T-helper 2 cell treated with Interferon-gamma antibody and Interleukin-4, amounts not matched to agents 5 μg/mL and 100 μg/mL, for 36 hours (primary cell): Measurements from ENCODE around the gene AOPEP.

Experiments used
- DNase-seq: peaks from one replicate; pipeline ENCODE4 v3.0.0; 2021; ENCODE audit warnings: low spot score
- H3K27ac Mint-ChIP-seq: one replicate; pipeline ENCODE4 v1.8.0; 2021; ENCODE audit warnings: mild to moderate bottlenecking, mixed read lengths
- H3K27me3 Mint-ChIP-seq: one replicate; pipeline ENCODE4 v1.8.0; 2021; ENCODE audit warnings: low read depth, mixed read lengths
- H3K36me3 Mint-ChIP-seq: one replicate; pipeline ENCODE4 v1.8.0; 2021; ENCODE audit warnings: low read depth, mixed read lengths
- H3K4me1 Mint-ChIP-seq: one replicate; pipeline ENCODE4 v1.8.0; 2021; ENCODE audit warnings: low read depth, mixed read lengths
- H3K4me3 Mint-ChIP-seq: one replicate; pipeline ENCODE4 v1.8.0; 2022; ENCODE audit warnings: mild to moderate bottlenecking, moderate library complexity, mixed read lengths
- H3K9me3 Mint-ChIP-seq: one replicate; pipeline ENCODE4 v1.8.0; 2021; ENCODE audit warnings: mixed read lengths

The AOPEP gene

GRCh38 chr9:95060916-95061315, 334.4 kb downstream of the AOPEP start:
- H3K9me3 Mint-ChIP-seq, result no peaks in the 10 kb centered on the region
- peaks cover 5% of the 10 kb centered on the region for H3K36me3 Mint-ChIP-seq
- H3K27ac Mint-ChIP-seq, result no peak overlapping the region
- no peaks in the 10 kb centered on the region for H3K27me3 Mint-ChIP-seq
- H3K4me1 Mint-ChIP-seq, result peaks cover 2% of the 10 kb centered on the region
- DNase-seq, result no peak
- no peak overlapping the region for H3K4me3 Mint-ChIP-seq

GRCh38 chr9:95061916-95062595, 335.6 kb downstream of the AOPEP start:
- Mint-ChIP-seq H3K9me3 (no peaks in the 10 kb centered on the region), H3K27ac (no peak overlapping the region), H3K4me3 (no peak overlapping the region), H3K4me1 (peaks cover 2% of the 10 kb centered on the region), H3K27me3 (no peaks in the 10 kb centered on the region), H3K36me3 (peaks cover 5% of the 10 kb centered on the region)
- DNase-seq, result no peak

- DNase-seq, result no peak
- no peak overlapping the region for H3K27ac Mint-ChIP-seq
- peaks cover 2% of the 10 kb centered on the region for H3K4me1 Mint-ChIP-seq
- H3K4me3 Mint-ChIP-seq, result no peak overlapping the region
- no peaks in the 10 kb centered on the region for H3K9me3 Mint-ChIP-seq
- H3K27me3 Mint-ChIP-seq, result no peaks in the 10 kb centered on the region
- peaks cover 5% of the 10 kb centered on the region for H3K36me3 Mint-ChIP-seq
These were observed 336.1 kb downstream of the AOPEP start for GRCh38 chr9:95062596-95063065.

- DNase-seq, result no peak
- H3K27me3 Mint-ChIP-seq, result no peaks in the 10 kb centered on the region
- no peaks in the 10 kb centered on the region for H3K9me3 Mint-ChIP-seq
- H3K27ac Mint-ChIP-seq, result no peak overlapping the region
- H3K36me3 Mint-ChIP-seq, result peaks cover 5% of the 10 kb centered on the region
- H3K4me3 Mint-ChIP-seq, result no peak overlapping the region
- peaks cover 2% of the 10 kb centered on the region for H3K4me1 Mint-ChIP-seq
These were observed 336.8 kb downstream of the AOPEP start for GRCh38 chr9:95063300-95063699.

- H3K27me3 Mint-ChIP-seq, result no peaks in the 10 kb centered on the region
- H3K27ac Mint-ChIP-seq, result no peak overlapping the region
- H3K36me3 Mint-ChIP-seq, result peaks cover 5% of the 10 kb centered on the region
- peaks cover 2% of the 10 kb centered on the region for H3K4me1 Mint-ChIP-seq
- no peak for DNase-seq
- H3K4me3 Mint-ChIP-seq, result no peak overlapping the region
- no peaks in the 10 kb centered on the region for H3K9me3 Mint-ChIP-seq
These were observed 338.7 kb downstream of the AOPEP start for GRCh38 chr9:95065224-95065623.

GRCh38 chr9:95067057-95067456, 340.6 kb downstream of the AOPEP start:
- no peaks in the 10 kb centered on the region for H3K27me3 Mint-ChIP-seq
- no peak for DNase-seq
- H3K4me1 Mint-ChIP-seq, result peaks cover 2% of the 10 kb centered on the region
- peaks cover 3% of the 10 kb centered on the region for H3K36me3 Mint-ChIP-seq
- H3K9me3 Mint-ChIP-seq, result no peaks in the 10 kb centered on the region
- H3K4me3 Mint-ChIP-seq, result no peak overlapping the region
- no peak overlapping the region for H3K27ac Mint-ChIP-seq

GRCh38 chr9:95067897-95068296, 341.4 kb downstream of the AOPEP start:
- peaks cover 3% of the 10 kb centered on the region for H3K36me3 Mint-ChIP-seq
- H3K4me1 Mint-ChIP-seq, result no peaks in the 10 kb centered on the region
- H3K4me3 Mint-ChIP-seq, result no peak overlapping the region
- H3K27ac Mint-ChIP-seq, result no peak overlapping the region
- no peaks in the 10 kb centered on the region for H3K27me3 Mint-ChIP-seq
- H3K9me3 Mint-ChIP-seq, result no peaks in the 10 kb centered on the region
- DNase-seq, result no peak

GRCh38 chr9:95070549-95071021, 344.1 kb downstream of the AOPEP start:
- Mint-ChIP-seq H3K27me3 (no peaks in the 10 kb centered on the region), H3K4me3 (no peak overlapping the region), H3K36me3 (no peaks in the 10 kb centered on the region), H3K4me1 (no peaks in the 10 kb centered on the region), H3K27ac (no peak overlapping the region), H3K9me3 (no peaks in the 10 kb centered on the region)
- DNase-seq, result no peak

- Mint-ChIP-seq H3K27ac (no peak overlapping the region), H3K4me1 (no peaks in the 10 kb centered on the region), H3K36me3 (no peaks in the 10 kb centered on the region), H3K9me3 (no peaks in the 10 kb centered on the region), H3K27me3 (no peaks in the 10 kb centered on the region), H3K4me3 (no peak overlapping the region)
- no peak for DNase-seq
These were observed 345.0 kb downstream of the AOPEP start for GRCh38 chr9:95071450-95071849.

GRCh38 chr9:95071925-95072324, 345.4 kb downstream of the AOPEP start:
- Mint-ChIP-seq H3K4me3 (no peak overlapping the region), H3K9me3 (no peaks in the 10 kb centered on the region), H3K4me1 (no peaks in the 10 kb centered on the region), H3K27me3 (no peaks in the 10 kb centered on the region), H3K36me3 (no peaks in the 10 kb centered on the region), H3K27ac (no peak overlapping the region)
- no peak for DNase-seq

GRCh38 chr9:95073042-95073607, 346.6 kb downstream of the AOPEP start:
- Mint-ChIP-seq H3K4me1 (no peaks in the 10 kb centered on the region), H3K27me3 (no peaks in the 10 kb centered on the region), H3K4me3 (no peak overlapping the region), H3K9me3 (no peaks in the 10 kb centered on the region), H3K36me3 (no peaks in the 10 kb centered on the region), H3K27ac (no peak overlapping the region)
- no peak for DNase-seq

- H3K4me1 Mint-ChIP-seq, result no peaks in the 10 kb centered on the region
- no peaks in the 10 kb centered on the region for H3K36me3 Mint-ChIP-seq
- no peak overlapping the region for H3K27ac Mint-ChIP-seq
- no peak for DNase-seq
- no peaks in the 10 kb centered on the region for H3K9me3 Mint-ChIP-seq
- no peaks in the 10 kb centered on the region for H3K27me3 Mint-ChIP-seq
- no peak overlapping the region for H3K4me3 Mint-ChIP-seq
These were observed 347.4 kb downstream of the AOPEP start for GRCh38 chr9:95073918-95074317.

GRCh38 chr9:95074632-95075031, 348.1 kb downstream of the AOPEP start:
- Mint-ChIP-seq H3K27me3 (no peaks in the 10 kb centered on the region), H3K36me3 (no peaks in the 10 kb centered on the region), H3K4me3 (no peak overlapping the region), H3K9me3 (no peaks in the 10 kb centered on the region), H3K4me1 (no peaks in the 10 kb centered on the region), H3K27ac (no peak overlapping the region)
- no peak for DNase-seq

- Mint-ChIP-seq H3K4me1 (no peaks in the 10 kb centered on the region), H3K36me3 (no peaks in the 10 kb centered on the region), H3K27me3 (no peaks in the 10 kb centered on the region), H3K27ac (no peak overlapping the region), H3K9me3 (no peaks in the 10 kb centered on the region), H3K4me3 (no peak overlapping the region)
- DNase-seq, result no peak
These were observed 349.2 kb downstream of the AOPEP start for GRCh38 chr9:95075700-95076099.

GRCh38 chr9:95076696-95077052, 350.2 kb downstream of the AOPEP start:
- H3K36me3 Mint-ChIP-seq, result no peaks in the 10 kb centered on the region
- DNase-seq, result no peak
- H3K9me3 Mint-ChIP-seq, result no peaks in the 10 kb centered on the region
- no peaks in the 10 kb centered on the region for H3K27me3 Mint-ChIP-seq
- H3K4me1 Mint-ChIP-seq, result no peaks in the 10 kb centered on the region
- H3K4me3 Mint-ChIP-seq, result no peak overlapping the region
- no peak overlapping the region for H3K27ac Mint-ChIP-seq
